Frontal cortex (tissue), 4 donors: ENCODE data around the gene KIF26B. TPM values are rescaled to one million over a fixed set of nuclear protein-coding genes. Genes with fewer than 3 reads are reported as not detected.

ENCODE experiments used
- DNase-seq, 2 donors: peaks; one replicate each; pipeline ENCODE4 v3.0.0; 2012; ENCODE audit warnings: low spot score in 2 of 2
- FAIRE-seq: peaks from 2 replicates; lab custom pipeline; 2012; peaks lifted over from hg19 to GRCh38; lab: Jason Lieb, UNC
- total RNA-seq: library from RNA; depleted of rRNA; stranded (reverse); fragments of >200 nt; gene quantifications from one replicate; pipeline ENCODE4 v1.2.3, GENCODE V29; 2014
- donor health status: control.
- donor health status: control.
- donor health status: control.

KIF26B gene
- total RNA-seq, 1 donor from 2014 or later = 11.4 TPM

GRCh38 chr1:245678860-245679411 is 524.2 kb downstream of the KIF26B start:
- DNase-seq (no peak), FAIRE-seq (peak; percentile 10)

- no peak for DNase-seq
- FAIRE-seq = no peak
Observed at GRCh38 chr1:245679821-245680780, 525.3 kb downstream of the KIF26B start.

GRCh38 chr1:245682638-245683628 is 528.1 kb downstream of the KIF26B start:
- FAIRE-seq (no peak), DNase-seq (no peak)

GRCh38 chr1:245683676-245684075 is 528.9 kb downstream of the KIF26B start:
- DNase-seq = no peak
- no peak for FAIRE-seq

- no peak for FAIRE-seq
- no peak for DNase-seq
Observed at GRCh38 chr1:245684166-245684565, 529.4 kb downstream of the KIF26B start.

DNA sequence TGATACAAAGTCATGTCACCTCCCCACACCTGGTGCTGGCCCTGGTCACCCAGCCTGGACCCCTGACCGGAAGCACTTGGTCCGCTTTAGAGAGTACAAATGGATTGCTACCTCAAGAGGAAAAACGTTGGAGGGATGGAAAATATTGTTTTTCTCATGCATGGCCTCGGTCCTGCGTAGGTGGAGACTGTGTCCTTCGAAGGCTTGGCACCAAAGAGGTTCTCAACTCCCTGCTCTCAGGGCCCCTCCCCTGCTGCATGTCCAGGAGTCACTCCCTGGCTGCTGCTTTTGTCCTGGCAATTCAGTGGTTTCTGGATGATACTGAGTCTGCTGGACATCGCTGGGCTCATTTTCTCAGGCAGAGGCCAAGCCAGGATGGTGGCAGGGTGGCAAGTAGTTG is 529.8 kb downstream of the KIF26B start:
- DNase-seq = no peak
- FAIRE-seq = no peak

DNA sequence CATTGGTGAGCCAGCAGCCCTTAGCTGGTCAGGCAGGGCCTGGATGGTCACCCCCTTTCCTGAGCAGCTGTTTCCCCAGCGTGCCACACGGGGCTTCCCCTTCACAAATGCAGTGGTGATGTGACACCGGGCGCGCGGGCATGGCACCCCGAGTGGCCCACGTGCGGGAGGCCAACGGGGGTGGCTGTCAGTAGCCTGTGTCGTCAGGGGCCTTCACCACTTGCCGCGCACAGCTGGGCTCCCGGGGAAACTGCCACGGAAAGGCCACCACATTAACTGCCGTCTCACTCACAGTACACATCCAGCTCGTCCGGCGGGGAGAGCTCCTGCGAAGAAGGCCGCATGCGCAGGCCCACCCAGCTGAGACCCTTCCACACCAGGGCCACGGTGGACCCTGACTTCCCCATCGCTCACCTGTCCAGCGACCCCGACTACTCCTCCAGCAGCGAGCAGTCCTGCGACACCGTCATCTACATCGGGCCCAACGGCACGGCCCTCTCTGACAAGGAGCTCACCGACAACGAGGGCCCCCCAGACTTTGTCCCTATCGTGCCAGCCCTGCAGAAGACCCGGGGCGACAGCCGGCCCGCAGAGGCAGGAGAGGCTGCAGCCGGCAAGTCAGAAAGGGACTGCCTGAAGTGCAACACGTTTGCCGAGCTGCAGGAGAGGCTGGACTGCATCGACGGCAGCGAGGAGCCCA is 530.5 kb downstream of the KIF26B start:
- DNase-seq = no peak
- FAIRE-seq = no peak

DNA sequence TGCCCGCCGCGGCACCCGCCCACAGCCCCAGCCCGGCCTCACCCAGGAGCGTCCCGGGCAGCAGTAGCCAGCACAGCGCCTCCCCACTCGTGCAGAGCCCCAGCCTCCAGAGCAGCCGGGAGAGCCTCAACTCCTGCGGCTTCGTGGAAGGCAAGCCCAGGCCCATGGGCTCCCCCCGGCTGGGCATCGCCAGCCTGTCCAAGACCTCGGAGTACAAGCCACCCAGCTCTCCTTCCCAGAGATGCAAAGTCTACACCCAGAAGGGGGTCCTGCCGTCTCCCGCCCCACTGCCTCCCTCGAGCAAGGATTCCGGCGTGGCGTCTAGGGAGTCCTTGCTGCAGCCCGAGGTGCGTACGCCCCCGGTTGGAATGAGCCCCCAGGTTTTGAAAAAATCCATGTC is 531.2 kb downstream of the KIF26B start:
- DNase-seq = no peak
- no peak for FAIRE-seq

GRCh38 chr1:245686446-245687030 is 531.8 kb downstream of the KIF26B start:
- FAIRE-seq (no peak), DNase-seq (no peak)

GRCh38 chr1:245687152-245687635 is 532.4 kb downstream of the KIF26B start:
- DNase-seq = no peak

GRCh38 chr1:245687636-245688535 is 533.1 kb downstream of the KIF26B start:
- no peak for DNase-seq
- no peak for FAIRE-seq

More at GRCh38 chr1:245687152-245687635, 532.4 kb downstream of the KIF26B start:
- FAIRE-seq = no peak

GRCh38 chr1:245688536-245689453 is 534.0 kb downstream of the KIF26B start:
- DNase-seq (no peak), FAIRE-seq (no peak)

- no peak for DNase-seq
- FAIRE-seq = no peak
Observed at GRCh38 chr1:245690156-245690690, 535.4 kb downstream of the KIF26B start.

DNA sequence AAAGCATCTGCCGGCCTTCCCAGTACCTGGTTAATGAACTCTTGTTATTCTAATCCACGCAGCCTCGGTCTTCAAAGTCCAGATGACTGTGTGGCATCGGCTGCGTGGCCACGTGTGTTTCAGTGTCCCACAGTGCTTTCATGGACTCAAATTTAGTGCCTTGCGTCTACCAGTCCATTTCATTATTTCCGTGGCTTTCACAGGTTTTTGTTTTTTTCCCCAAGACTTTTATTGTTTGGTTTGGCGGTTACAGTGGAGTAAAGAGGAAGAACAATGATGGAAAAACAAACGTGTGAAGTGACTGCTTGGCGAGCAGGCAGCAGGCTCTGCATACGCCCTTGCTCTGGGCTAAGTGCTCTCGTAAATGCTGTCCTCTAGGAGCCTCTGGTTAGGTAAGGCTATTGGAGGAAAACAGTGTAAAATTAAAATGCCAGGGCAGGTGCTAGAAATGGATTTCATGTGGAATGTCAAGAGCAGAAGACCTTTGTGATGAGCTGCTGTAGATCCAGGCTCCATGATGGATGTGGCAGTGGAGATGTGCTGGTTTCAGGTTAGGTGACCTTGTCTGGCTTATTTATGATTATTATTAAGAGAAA is 536.3 kb downstream of the KIF26B start:
- FAIRE-seq (no peak), DNase-seq (no peak)

- no peak for FAIRE-seq
- DNase-seq = no peak
Observed at GRCh38 chr1:245691897-245692296, 537.1 kb downstream of the KIF26B start.

- FAIRE-seq (no peak), DNase-seq (no peak)
Observed at GRCh38 chr1:245692318-245692717, 537.5 kb downstream of the KIF26B start.
